ENCODE data around the gene TMEM191C. TPM values are rescaled to one million over a fixed set of nuclear protein-coding genes. Genes with fewer than 3 reads are reported as not detected.

Gene TMEM191C
- total RNA-seq, 2 donors from 2014 or later, result 0.33 TPM; not detected in 1

DNA sequence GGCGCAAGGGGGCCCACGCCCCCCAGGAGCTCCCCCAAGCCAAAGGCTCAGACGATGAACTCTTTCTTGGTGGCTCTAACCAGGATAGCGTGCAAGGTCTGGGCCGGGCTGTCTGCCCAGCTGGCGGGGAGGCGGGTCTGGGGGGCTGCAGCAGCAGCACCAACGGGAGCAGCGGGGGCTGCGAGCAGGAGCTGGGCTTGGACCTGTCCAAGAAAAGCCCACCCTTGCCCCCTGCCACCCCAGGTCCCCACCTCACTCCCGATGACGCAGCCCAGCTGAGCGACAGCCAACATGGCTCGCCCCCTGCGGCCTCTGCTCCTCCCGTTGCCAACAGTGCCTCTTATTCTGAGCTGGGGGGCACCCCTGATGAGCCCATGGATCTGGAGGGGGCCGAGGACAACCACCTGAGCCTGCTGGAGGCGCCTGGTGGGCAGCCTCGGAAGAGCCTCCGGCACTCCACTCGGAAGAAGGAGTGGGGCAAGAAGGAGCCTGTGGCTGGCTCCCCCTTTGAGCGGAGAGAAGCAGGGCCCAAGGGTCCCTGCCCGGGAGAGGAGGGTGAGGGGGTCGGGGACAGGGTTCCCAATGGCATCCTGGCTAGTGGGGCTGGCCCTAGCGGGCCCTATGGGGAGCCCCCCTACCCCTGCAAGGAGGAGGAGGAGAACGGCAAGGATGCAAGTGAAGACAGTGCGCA, 21.6 kb upstream of the TMEM191C start:
- TF ChIP-seq, protein P1, sequence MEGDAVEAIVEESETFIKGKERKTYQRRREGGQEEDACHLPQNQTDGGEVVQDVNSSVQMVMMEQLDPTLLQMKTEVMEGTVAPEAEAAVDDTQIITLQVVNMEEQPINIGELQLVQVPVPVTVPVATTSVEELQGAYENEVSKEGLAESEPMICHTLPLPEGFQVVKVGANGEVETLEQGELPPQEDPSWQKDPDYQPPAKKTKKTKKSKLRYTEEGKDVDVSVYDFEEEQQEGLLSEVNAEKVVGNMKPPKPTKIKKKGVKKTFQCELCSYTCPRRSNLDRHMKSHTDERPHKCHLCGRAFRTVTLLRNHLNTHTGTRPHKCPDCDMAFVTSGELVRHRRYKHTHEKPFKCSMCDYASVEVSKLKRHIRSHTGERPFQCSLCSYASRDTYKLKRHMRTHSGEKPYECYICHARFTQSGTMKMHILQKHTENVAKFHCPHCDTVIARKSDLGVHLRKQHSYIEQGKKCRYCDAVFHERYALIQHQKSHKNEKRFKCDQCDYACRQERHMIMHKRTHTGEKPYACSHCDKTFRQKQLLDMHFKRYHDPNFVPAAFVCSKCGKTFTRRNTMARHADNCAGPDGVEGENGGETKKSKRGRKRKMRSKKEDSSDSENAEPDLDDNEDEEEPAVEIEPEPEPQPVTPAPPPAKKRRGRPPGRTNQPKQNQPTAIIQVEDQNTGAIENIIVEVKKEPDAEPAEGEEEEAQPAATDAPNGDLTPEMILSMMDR (IDR thresholded peaks at IDR 0.05), result no peak
- TF ChIP-seq POLR2A (IDR thresholded peaks at IDR 0.05), result no peak
- peaks cover 0 to 10% of the 10 kb centered on the region in 2 donors for H3K36me3 ChIP-seq (replicated peaks in 1 of 2; ENCODE audit: insufficient read depth in 1 of 2, low read depth in 2 of 2)
- H3K4me1 ChIP-seq, result peaks cover 26% of the 10 kb centered on the region
- DNase-seq (no peak), ATAC-seq (no peak)
- no peaks in the 10 kb centered on the region for H3K27me3 ChIP-seq
- WGBS, 2 donors, result 94 to 100% methylated on average over 8 to 27 of the region's 27 CpGs
- no peak overlapping the region for H3K27ac ChIP-seq
- no peaks in the 10 kb centered on the region for H3K9me3 ChIP-seq
- no peak overlapping the region for H3K4me3 ChIP-seq
- intact Hi-C loops (cut with DNase I), result no loop called here

DNA sequence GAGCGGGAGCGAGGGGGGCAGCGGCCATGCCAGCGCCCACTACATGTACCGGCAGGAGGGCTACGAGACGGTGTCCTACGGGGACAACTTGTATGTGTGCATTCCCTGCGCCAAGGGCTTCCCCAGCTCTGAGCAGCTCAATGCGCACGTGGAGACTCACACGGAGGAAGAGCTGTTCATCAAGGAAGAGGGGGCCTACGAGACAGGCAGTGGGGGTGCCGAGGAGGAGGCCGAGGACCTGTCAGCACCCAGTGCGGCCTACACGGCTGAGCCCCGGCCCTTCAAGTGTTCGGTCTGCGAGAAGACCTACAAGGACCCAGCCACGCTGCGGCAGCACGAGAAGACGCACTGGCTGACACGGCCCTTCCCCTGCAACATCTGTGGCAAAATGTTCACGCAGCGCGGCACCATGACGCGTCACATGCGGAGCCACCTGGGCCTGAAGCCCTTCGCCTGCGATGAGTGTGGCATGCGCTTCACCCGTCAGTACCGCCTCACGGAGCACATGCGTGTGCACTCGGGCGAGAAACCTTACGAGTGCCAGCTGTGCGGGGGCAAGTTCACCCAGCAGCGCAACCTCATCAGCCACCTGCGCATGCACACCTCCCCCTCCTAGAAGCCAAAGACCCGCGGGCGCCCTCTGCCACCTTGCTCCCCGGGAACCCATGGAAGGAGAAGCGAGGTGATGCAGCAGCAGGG, 20.9 kb upstream of the TMEM191C start:
- Histone ChIP-seq H3K9me3 (no peaks in the 10 kb centered on the region), H3K4me3 (no peak overlapping the region), H3K27me3 (no peaks in the 10 kb centered on the region), H3K27ac (no peak overlapping the region), H3K4me1 (peaks cover 31% of the 10 kb centered on the region), H3K36me3 (replicated peaks in 1 of 2; ENCODE audit: insufficient read depth in 1 of 2, low read depth in 2 of 2) (peaks cover 0 to 10% of the 10 kb centered on the region in 2 donors)
- ATAC-seq (no peak), DNase-seq (peak in 3 of 4 donors; percentile 1 to 8 (median 4))
- TF ChIP-seq POLR2A (IDR thresholded peaks at IDR 0.05), result no peak
- TF ChIP-seq, protein P1 (IDR thresholded peaks at IDR 0.05), result no peak
- intact Hi-C loops (cut with DNase I), result no loop called here
- WGBS, 2 donors, result 95 to 96% methylated on average over 12 to 48 of the region's 49 CpGs

DNA sequence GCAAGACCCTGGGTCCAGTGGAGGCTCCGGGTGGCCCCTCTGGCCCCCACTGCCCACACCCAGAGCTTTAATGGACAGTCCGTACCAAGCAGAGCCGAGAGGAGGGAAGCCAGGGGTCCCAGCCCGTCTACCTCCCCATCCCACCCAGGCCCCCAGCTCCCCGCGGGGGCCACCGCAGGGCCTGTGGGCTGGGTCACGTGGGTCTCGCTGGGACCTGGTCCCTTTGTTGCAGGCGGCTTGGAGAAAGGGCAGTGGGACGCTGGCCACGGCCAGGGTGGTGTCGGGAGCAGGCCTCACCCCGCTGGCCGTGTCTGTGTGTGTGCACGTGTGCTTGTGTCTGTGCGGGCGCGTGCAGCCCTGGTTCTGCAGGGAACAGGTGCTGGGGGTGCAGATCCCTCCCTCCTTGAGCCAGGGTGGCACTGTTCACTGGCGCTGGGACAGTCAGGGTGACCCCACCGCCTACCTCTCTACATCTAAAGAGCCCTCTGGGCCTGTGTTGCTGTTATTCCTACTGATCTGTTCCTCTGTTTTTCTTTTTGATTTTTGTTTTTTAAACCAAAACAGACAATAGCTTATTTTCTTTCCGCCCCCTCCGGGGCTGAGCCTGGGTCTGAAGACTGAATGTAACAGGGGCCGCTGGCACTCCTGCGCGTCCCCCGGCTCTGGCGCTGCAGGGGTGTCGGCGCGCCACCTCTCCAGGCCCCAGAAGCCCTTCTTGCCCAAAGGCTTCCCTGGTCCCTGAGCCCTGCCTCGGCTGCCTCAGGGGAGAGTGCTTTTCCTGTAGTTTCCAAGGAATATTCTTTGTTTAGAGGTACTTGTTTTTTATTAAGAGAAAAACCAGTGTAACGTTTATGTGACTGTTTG, 20.1 kb upstream of the TMEM191C start:
- Histone ChIP-seq H3K36me3 (replicated peaks in 1 of 2; ENCODE audit: insufficient read depth in 1 of 2, low read depth in 2 of 2) (peaks cover 0 to 10% of the 10 kb centered on the region in 2 donors), H3K9me3 (no peaks in the 10 kb centered on the region), H3K27me3 (no peaks in the 10 kb centered on the region), H3K4me3 (no peak overlapping the region), H3K4me1 (peaks cover 31% of the 10 kb centered on the region), H3K27ac (no peak overlapping the region)
- DNase-seq, result peak in 2 of 4 donors; percentile 1 to 8
- TF ChIP-seq, protein P1 (IDR thresholded peaks at IDR 0.05), result no peak
- no peak for TF ChIP-seq POLR2A (IDR thresholded peaks at IDR 0.05)
- intact Hi-C loops (cut with DNase I), result no loop called here
- 90 to 94% methylated on average over 19 to 30 of the region's 33 CpGs for WGBS, 2 donors
- ATAC-seq, result no peak

GRCh38 chr22:21447694-21448402, 19.3 kb upstream of the TMEM191C start:
- no peak overlapping the region for H3K4me3 ChIP-seq
- peak; percentile 78 for ATAC-seq
- 35 to 41% methylated on average over 17 to 22 of the region's 22 CpGs for WGBS, 2 donors
- no peaks in the 10 kb centered on the region for H3K9me3 ChIP-seq
- TF ChIP-seq, protein P1 (IDR thresholded peaks at IDR 0.05), result peak in 2 of 7 experiments; percentile 19 to 39
- peak in 1 of 3 donors; percentile 6 for TF ChIP-seq POLR2A (IDR thresholded peaks at IDR 0.05)
- peaks cover 31% of the 10 kb centered on the region for H3K4me1 ChIP-seq
- peak; percentile 77 to 90 (median 83) for DNase-seq
- intact Hi-C loops (cut with DNase I), result no loop called here
- H3K27ac ChIP-seq, result peak overlapping the region in 1 of 4 donors; percentile 7
- H3K27me3 ChIP-seq, result no peaks in the 10 kb centered on the region
- peaks cover 0 to 10% of the 10 kb centered on the region in 2 donors for H3K36me3 ChIP-seq (replicated peaks in 1 of 2; ENCODE audit: insufficient read depth in 1 of 2, low read depth in 2 of 2)
